NCI-H146 treated with DMSO at 0.1 percent for 48 hours (cell line): ENCODE results near the gene C2orf49.

Source experiments
- DNase-seq: peaks from one replicate; lab custom pipeline; 2025; ENCODE audit not compliant: unreplicated experiment; lab: John Stamatoyannopoulos, UW

Gene C2orf49

DNA sequence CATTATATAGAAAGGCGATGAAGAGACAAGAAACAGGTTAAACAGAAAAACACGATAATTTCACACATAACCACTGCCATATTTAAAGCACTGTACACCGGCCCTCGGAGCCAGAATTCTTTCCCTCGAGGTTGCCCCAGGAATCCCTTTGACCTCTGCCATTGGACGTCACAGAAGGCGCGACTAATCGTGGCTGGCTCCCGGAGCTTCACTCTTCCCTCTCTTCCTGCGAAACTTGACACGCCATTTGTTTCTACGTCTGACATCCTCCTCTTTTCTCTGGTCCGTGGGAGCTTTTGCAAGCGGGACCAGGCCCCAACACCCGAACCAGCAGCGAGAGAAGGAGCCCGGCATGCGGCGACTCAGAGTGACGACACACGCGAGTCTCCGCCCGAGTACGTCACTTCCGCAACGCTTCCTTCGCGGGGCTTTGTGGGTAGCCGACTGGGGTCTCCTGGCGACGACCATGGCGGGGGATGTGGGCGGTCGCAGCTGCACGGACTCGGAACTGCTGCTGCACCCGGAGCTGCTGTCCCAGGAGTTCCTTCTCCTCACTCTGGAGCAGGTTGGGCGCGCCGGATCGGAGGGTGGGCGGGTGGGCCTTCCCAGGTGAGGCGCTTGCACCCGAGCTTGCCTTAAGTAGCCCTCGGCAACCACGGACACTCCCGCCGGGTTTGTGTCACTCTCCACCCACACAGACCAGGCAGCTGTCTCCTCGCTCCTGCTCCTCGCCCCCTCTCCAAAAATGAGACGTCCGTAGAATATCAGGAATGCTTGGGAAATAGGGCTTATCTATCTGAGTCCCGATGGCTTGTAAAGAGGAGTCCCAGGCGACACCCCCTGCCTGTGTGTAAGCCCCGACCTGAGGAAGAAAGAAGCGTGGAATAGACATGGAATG is at the start of gene C2orf49:
C2orf49 (plus strand) TSS at position 419 of the 898 bp plus-strand sequence; CDS start at position 467, 48 bp downstream.
- DNase-seq, result peak; percentile 93

DNA sequence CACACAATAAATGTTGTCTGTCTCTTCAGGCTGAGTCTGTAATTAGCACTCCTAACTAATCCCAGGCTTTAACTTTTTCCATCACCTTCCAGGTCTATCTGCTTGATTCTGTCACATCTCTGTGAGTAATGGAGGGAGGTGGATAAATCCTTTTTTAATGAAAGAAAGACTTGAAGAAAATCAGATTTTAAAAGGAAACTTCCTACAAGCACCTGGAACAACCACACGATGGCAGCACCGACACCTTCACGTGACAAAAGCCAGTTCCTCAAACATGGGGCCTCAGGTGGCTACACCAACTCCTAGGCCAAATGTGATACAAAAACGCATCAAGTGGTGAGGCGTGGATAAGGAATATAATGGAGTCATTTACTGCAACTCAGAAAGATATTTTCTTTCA is 49.6 kb upstream of the C2orf49 start:
- no peak for DNase-seq

DNA sequence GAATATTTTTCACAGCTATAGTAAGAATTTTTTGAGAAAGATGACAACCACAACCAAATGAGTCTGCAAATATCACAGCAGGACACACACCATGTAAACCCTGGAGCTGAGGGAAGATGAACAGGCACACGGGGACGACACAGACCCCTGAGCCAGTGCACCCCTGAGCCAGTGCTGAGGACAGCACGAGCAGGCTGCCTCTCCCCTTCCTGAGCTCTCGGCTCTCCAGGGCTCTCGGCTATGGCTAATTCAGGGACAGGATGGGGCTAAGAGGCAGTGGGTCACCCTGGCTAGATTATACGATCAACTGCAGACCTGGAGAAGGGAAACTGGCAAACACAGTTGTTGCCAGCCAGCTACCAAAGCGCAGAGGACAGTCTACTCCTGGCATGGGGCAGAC is 49.2 kb upstream of the C2orf49 start:
- DNase-seq, result no peak

DNA sequence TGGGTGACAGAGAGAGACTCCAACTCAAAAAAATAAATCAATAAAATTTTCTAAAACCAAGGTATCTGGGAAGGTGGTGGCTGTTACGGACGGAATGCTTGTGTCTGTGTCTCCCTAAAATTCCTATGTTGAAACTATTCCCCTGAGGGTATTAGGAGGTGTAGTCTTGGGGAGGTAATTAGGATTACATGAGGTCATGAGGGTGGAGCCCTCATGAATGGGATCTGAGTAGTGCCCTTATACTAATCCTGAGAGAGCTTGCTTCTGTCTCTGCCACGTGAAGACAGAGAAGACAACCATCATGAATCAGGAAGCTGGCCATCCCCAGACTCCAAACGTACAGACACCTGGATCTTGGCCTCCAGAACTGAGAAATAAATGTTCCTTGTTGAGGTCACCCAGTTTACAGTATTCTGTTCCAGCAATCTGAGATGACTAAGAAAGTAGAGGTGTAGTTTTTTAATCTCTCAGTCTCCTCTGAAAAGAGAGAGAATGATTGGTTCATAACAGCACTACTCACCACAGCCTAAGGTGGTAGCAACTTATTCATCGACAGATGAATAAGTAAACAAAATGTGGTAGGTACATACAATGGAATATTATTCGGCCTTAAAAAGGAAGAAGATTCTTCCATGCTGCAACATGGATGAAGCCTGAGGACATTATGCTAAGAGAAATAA is 46.2 kb upstream of the C2orf49 start:
- DNase-seq, result no peak

DNA sequence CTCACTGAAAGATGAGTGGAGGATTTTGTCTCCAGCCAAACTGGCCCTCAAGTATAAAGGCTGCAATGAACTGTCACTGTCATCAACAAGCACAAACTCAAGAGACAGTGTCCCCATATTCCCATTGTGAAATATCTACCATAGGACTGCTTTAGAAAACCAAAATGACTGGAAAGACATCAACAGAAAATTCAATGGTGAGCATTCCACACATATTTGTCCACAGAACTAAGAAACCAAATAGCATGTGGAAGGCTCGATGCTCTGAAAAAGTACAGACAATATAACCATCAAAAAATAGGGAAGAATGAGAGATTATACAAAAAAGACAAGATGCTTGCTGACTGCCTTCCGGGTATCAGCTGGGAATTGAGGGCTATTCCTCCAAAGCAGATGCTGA is 45.4 kb upstream of the C2orf49 start:
- no peak for DNase-seq

DNA sequence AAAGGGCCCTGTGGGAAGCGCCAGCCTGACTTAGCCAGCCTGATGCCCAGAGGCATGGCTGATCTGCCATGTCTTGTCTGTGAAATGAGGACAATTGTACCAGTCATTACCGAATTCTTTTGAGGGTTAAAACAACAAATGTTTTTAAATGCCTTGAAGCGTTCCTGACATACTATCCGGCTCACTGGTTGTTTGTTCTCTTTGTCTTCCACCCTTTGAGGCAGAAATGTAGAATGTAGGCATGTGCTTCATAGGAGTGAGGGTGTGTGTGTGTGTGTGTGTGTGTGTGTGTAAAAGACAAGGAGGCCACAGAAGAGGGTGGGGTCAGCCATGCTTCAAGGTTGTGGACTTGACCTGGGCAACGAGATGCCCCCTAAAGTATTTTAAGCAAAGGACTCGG is 43.3 kb upstream of the C2orf49 start:
- no peak for DNase-seq

DNA sequence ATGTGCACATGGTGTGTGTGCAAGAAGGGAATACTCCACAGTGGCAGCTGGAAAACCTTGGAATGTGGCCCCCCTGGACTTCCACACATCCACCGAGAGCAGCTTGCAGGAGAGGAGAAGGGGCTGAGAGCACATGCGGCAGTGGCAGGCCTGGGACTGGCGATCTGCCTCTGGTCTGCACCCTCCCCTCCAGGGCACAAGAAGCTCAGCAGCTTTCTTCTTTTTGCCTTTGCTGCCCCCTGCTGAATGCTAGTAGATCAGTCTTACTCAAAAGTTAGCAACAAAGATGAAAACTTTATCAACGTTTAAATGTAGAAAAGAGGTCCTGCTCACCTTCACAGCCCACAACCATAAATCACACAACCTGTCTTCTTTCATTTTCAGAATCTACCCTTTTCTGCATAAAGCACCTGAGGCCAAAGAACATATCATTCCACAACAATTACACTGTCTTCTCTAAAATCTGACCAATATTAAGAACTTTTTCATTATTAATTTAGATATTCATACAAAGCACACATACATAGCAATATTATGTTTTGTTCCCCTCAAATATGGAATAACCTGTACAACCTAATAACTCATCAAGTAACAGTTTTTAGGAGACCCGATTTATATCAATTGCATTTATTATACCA is 42.4 kb upstream of the C2orf49 start:
- no peak for DNase-seq

DNA sequence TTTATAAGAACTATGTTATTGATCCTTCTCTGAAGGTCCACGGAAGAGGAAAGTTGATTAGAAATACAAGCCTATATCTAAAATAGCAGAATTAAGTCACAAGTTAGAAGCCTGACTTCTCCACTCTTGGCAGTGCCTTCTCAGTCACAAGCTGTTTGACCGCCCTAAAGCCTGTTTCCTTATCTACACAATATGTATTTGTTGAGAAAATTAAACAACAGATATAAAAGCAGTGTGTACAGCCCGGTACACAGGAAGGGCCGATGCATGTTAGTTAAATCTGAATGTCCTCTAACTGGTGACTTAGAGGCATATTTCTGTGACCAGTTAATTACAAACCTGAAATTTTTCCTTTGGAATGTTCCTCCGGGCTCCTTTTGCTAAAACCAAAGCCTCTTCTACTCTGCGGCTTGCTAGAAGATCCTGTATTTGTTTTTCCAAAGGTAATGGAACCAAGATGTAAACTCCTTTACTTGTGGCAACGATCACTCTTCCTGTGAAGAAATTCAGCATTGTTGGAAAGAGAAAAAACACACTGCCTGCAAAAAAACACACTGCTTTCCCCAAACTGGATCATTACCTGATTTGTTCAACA is 41.2 kb upstream of the C2orf49 start:
- no peak for DNase-seq

DNA sequence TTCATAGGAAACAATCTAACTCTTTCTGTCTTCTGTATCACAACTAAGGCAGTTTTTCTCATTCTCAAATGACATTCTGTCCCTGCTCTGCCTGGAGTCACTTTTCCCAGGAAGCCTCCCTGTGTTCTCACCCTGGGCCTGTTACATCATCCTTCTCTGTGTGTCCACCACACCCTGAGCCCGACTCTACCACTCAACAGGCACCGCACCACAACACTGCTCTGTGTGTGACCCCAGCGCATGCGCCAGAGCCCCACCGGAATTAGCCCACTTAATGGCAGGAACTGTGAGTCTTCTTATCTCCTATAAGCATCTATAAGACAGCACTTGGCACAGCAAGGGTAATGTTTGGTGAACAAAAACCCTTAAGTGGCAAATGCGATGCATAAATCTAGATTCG is 40.1 kb upstream of the C2orf49 start:
- DNase-seq, result no peak

DNA sequence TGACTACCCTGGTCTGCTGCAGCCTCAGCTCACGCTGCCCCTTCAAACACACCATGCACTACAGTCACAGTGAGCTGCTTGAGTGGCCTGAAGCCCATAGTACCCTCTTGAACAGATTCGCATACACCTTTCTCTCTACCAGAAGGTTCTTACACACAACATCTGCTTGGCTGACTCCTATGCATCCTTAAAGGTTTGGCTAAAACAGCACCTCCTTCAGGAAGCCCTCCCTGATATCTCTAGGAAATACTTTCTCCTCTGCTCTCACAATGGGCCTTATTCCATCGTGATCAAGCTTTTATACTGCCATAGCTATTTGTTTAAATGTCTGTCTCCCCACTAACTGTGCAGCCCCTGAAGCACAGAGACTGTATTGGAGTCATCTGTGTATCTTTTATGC is 39.3 kb upstream of the C2orf49 start:
- no peak for DNase-seq

DNA sequence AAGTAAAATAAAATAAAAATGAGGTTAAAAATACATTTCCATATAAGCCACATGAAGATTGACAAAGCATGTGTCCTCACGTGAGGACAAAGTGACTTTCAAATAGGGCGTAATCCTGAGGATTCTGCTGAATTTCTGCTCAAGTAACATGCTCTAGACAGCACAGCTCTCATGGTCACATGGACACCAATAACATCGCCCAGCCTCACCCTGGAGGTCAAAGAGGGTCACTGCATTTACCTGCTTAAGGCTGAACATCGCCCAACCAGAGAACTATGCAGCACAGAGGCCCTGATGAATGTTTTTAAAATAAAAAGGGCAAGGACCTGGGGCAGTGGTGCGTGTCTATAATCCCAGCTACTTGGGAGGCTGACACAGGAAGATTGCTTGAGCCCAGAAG is 38.0 kb upstream of the C2orf49 start:
- DNase-seq, result no peak

DNA sequence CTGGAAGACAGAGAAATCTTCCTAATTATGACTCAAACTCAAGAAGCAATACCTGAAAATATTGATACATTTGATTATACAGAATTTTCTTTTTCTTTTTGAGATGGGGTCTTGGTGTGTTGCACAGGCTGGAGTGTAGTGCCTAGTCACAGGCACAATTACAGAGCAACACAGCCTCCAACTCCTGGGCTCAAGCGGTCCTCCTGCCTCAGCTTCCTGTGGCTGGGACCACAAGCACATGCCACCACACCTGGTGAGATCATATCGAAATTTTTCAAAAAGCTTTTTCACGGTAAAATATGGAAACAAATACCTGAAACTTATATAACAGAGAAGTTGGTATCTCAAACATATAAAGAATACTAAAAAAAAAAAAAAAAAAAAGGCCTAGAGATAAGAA is 35.7 kb upstream of the C2orf49 start:
- DNase-seq, result no peak

DNA sequence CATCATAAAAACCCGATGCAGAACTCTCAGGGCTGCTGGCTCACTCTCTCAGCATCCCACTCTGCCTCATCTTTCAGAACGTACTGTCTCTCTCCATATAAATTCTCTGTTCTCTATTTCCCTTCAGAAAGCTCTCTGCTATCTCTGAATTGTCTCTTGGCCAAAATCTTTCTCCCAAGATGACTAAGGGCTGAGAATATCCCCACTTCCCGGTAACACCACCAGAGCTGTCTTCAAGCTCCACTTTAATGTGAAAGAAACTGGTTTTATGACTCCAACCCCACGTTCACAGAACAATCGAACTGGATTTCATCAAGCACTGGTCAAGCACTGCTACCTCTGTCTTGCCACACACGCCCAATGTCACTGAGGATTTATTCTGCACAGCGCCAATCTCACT is 30.2 kb upstream of the C2orf49 start:
- DNase-seq, result no peak

DNA sequence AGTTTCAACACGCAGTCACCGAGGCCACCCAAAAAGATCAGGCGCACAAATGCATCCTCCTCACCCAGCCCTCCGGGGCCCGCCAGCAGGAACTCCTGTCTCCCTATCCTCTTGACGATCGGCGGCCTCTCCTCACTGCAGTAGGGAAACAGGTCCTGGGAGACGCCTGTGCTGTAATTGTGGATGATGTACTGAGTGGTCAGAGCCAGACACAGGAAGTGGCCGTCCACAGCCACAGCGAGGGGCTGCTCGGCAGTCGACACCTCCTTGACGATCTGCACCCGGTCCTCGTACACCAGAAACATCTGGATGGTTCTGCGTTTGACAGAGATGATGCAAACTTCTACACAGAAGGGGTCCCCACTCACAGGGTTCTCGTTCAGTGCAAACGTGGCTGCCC is 29.8 kb upstream of the C2orf49 start:
- no peak for DNase-seq

DNA sequence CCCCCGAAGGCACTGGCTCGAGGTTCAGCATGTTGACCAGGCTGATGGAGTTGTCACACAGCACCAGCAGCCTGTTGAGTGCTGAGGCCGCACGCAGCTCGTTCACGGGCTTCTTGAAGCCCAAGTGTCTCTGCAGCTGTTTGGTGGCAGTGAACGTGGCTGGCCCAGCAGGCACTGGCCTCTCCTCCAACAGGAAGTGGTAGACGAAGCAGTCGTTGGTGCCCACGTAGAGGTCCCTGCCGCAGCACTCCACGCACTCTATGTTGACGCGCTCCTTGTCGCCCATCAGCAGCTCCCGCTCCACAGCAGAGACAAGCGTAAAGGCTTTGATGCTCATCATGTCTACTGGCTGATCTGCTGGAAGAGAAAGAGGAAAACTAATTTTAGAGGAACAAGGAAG is 29.4 kb upstream of the C2orf49 start:
- DNase-seq, result no peak

DNA sequence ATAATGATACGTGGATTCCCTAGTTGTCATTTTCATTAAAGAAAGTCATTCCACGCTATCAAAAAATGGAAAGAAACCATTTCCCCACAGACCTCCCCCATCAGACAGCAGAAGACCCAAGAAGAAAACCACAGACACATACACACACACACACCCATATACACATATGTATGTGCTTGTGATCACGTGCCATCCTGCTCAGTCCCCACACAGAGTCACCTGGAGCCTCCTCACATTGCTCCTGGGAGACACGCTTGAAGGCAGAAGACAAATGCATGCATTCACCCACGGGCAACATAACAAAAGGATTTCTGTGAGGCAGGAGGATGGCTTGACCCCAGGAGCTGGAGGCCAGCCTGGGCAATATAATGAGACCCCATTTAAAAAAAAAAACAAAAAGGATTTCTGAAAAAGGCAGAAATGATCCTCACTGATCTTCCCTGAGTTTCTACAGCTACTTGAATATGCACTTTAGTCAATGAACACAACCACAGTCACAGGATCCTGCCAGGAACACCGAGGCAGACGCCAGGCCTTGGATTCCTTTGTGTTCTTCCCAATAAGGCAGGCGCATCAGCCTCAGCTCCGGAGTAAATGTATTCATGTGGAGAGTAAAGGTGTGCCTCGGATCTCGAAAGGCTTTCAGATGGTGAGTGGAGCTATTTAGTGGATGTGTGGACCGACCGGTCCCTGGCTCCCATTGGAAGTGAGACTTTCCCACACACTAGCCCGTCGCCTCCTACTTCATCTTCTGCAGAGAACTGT is 28.8 kb upstream of the C2orf49 start:
- DNase-seq, result no peak

DNA sequence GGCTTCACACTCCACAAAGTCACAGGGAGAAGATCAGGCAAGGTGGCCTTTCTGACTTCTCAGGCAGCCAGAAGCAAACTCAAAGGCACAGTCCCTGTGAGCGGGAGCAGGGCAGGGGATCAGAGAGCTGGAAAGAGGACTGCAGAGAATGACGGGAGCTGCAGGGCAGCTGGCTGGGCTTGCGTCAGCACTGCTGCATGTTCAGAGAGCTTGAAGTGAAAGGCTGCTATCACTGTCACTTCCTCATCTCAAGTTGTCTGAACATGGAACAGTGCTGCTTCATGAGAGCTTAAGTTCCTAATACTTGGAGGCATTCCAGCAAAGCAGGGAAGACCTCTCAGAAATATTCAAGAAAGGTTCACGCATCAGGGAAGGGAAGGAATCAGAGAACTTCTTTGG is 28.2 kb upstream of the C2orf49 start:
- DNase-seq, result no peak

DNA sequence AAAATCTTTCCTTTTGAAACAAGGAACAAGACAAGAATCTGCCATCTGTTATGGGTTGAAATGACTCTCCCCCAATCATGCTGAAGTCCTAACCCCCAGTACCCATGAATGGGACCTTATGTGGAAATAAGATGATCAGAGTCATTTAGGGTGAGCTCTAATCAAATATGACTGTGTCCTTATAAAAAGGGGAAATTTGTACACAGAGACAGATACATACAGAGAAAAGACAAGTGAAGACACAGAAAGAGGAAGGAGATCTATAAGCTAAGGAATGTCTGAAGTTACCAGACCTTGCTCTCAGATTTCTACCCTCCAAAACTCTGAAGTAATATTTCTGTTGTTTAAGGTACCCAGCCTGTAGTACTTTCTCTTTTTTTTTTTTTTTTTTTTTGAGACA is 23.5 kb upstream of the C2orf49 start:
- no peak for DNase-seq

DNA sequence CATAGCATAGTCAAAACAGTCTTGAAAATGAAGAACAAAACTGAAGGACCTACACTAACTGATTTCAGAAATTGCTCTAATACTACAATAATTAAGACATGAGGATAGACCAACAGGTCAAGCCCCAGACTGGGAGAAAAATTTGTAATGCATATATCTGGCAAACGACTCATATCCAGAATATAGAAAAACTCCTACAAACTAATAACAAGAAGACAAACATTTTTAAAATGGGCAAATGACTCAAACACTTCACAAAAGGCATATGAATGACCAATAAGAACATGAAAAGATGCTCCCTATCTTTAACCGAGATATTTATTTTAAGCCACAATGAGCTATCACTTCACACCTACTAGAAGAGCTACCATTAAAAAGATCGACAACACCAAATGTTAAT is 22.0 kb upstream of the C2orf49 start:
- no peak for DNase-seq

DNA sequence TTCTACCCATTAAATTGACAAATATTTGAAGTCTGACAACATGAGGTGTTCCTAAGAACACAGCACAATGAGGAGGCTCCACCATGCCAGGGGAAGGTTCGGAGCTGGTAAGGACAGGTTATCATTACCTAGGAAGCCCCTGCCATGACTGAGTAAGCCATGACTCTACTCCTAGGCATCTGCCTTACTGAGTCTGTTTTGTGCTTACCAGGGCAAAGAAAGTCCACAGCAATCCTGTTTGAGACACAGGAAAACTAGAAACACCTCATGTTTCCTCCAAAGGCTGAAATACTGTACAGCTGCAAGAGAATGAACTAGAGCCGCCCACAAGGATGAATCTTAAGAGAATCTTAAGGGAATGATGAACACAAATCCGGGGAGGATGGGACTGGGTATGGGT is 19.4 kb upstream of the C2orf49 start:
- no peak for DNase-seq

DNA sequence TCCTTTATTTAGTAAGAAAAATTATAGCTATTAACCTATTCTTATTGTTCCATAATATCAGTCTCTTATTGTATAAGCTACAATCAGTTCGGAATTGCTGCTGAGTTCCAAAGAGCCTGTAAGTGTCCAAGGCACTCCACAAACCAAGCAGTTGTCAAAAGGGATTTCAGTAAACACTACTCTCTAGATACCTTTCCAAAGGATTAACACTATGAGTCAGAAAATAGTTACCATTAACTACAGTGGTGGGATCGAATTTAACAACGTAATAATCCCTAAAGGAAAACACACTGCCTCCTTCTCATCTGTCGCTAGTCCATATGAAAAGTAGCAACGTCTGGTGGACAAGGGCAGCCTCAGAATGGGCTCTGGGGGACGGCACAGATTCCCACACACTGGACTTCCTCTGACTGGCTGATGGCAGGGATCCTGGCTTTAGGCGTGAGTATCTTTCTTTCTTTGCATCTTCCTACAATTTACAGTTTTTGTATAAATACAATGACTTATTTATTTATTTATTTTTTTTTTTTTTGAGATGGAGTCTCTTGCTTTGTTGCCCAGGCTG is 16.6 kb upstream of the C2orf49 start:
- DNase-seq, result no peak
